GM13977 (cell line): ENCODE results near the gene PGA4.

Experiments used
- DNase-seq: peaks from one replicate; pipeline ENCODE4 v3.0.0; 2012; ENCODE audit warnings: low spot score
- CTCF ChIP-seq: IDR thresholded peaks from 2 replicates; pipeline ENCODE4 v1.5.1; 2012; ENCODE audit warnings: mild to moderate bottlenecking, control low read depth; ENCODE audit not compliant: insufficient read depth; ENCODE audit errors: extremely low read depth, missing control alignments
- in situ Hi-C: fragments of 300-500 bp; cut with MboI; formaldehyde crosslinking; loops from one replicate; pipeline ENCODE4 v1.12.0; 2022; ENCODE audit warnings: low sequenced_read_pairs, low pct_unique_long_range_greater_than_20kb, mixed read lengths, inconsistent platforms; ENCODE audit not compliant: unreplicated experiment

Gene PGA4

DNA sequence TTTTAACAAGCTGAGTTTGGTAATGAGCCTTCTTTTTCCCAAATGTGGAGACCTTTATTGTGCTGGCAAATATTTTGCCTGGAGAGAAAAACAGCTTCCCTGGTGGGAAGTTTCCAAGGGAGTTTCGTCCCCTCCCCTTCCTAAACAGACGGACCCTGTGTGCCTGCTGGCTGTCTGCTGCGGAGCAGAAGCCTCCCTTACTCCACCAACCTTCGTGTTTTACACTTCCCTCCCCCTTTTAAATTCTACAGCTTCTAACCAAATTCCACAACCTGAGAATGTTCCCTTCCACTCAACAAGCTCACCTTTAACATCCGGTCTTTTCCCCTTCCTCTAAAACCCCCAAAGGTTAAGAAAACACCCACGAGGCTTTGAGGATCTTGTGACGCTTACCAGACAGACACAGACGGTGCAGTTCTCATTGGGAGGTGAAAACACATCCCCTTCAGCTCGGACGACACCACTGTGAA lies 55.9 kb downstream of the PGA4 start:
- in situ Hi-C loops, result no loop called here
- no peak for DNase-seq
- no peak for TF ChIP-seq CTCF

DNA sequence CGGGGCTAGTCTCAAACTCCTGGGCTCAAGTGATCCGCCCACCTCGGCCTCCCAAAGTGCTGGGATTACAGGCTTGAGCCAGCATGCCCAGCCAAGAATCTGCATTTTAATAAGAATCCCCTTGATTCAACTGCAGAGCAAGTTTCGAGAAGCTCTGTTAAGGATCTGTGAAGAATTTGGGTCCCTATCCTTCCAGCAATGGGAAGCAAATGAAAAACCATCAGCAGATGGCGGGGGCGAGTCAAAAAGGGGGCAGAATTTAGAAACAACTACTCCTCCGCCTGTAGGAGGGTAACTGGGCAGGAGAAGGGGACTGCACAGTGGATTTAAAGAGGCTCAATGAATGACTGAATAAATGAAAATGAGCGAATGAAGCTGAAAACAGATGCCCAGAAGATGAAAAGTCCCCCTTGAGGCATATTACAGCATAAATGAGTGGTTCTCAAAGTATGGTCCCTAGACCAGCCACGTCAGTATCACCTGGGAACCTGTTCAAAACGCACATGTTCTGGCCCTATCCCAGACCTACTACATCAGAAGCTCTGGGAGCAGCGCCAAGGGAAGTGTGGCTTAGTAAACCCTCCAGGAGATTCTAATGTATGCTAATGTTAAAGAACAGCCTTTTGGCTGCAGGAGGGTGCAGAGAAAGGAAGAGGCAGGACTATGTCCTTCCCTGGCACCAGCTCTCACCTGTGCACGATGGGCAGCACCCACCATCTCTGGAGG lies 58.0 kb downstream of the PGA4 start:
- no peak for TF ChIP-seq CTCF
- in situ Hi-C loops, result no loop called here
- DNase-seq, result no peak

DNA sequence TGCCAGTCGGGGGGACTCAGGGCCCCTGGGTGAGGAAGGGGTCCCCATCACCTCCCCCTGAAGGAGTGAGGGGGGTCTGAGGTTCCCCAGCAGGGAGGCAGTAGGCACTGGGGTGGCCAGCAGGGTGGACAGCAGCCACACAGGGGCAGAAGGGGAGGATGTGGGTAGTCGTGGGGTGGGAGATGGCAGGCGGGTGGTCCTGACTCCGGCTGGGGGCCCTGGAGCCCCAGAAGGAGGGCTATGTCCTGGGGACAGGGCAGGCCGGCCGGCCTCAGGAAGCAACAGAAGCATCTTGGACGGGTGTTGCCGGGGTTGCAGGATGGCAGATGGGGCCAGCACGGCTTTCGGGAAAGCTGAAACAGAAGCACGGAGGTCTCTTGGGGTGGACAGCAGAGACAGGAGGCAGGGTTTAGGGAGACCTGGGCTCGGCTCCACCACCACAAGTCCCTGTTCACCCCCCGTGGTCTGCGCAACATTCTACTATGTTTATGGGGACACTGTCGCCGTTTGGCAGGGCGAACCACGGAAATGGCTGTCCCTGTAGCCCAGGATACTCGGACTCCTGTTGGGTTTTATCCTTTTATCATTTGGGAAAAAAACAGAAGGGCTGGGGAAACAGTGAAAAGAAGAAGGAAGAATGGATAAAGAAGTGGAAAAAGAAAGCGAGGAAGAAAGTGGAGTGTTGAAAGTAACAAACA lies 58.9 kb downstream of the PGA4 start:
- TF ChIP-seq CTCF, result no peak
- DNase-seq, result no peak
- in situ Hi-C loops, result no loop called here
